Measurements from ENCODE around the gene POU2F3.
"Not testable (repeated sequence)": the region's sequence is repeated elsewhere in the genome, so short reads cannot be mapped to it uniquely, and the experiment has no call there.

Gene POU2F3

DNA sequence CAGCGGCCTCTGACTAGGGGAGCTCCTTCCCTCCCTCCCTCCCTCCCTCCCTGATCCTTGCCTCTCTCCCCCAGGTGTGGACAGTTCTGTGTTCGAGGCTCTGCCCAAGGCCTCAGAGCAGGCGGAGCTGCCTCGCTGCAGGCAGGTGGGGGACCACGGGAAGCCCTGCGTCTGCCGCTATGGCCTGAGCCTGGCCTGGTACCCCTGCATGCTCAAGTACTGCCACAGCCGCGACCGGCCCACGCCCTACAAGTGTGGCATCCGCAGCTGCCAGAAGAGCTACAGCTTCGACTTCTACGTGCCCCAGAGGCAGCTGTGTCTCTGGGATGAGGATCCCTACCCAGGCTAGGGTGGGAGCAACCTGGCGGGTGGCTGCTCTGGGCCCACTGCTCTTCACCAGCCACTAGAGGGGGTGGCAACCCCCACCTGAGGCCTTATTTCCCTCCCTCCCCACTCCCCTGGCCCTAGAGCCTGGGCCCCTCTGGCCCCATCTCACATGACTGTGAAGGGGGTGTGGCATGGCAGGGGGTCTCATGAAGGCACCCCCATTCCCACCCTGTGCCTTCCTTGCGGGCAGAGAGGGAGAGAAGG, 11.1 kb upstream of the POU2F3 start:
- no peak for DNase-seq

- DNase-seq, result no peak
These were observed 10.2 kb upstream of the POU2F3 start for GRCh38 chr11:120229451-120230424.

DNA sequence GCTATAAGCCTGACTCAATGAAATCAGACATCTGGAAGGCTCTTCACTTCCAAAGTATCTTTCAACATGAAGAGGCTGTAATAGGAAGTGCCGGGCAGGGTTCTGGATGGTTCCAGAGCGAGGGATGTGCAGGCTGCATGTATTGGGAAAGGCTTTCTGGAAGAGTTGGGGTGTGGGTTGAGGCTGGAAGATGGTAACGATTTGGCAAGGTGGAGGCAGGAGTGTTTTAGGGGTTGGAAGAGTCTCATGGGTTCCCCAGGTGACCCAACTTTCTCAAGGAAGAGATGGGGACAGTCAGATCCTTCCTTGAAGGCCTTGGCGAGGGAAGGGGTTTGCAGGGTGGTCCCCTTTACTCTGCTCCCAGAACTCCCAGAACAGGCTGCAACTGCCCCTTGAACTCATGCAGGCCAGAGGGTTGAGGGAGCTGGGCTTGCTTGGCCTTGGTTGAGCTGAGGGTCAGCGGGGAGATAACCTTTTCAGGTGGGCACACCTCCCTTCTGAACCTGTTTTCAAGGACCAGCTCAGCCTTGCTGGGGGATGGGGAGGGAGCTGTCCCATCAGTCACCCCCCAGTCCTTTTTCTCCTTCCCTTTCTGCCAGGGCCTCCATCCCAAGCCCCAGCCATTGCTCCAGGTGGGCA, 9.4 kb upstream of the POU2F3 start:
- DNase-seq, result no peak

DNA sequence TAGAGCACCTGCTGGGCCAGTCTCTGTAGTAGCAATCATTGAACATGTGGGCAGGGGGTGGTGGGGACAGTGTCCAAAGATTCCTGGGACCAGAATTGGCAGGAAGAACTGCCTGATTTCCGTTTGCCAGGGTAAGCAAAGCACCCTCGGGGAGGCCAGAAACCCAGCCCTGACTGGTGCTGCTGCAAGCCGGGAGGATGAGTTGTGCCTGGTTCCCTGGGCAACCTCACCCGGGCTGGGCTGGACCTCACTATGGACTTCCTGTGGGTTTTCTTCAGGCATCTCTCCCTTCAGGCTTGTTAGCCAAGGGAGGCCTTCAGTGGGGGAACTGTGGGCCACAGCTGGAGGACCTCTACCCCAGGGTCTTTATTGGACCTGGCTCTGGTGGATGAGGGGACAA, 8.0 kb upstream of the POU2F3 start:
- DNase-seq, result no peak

DNA sequence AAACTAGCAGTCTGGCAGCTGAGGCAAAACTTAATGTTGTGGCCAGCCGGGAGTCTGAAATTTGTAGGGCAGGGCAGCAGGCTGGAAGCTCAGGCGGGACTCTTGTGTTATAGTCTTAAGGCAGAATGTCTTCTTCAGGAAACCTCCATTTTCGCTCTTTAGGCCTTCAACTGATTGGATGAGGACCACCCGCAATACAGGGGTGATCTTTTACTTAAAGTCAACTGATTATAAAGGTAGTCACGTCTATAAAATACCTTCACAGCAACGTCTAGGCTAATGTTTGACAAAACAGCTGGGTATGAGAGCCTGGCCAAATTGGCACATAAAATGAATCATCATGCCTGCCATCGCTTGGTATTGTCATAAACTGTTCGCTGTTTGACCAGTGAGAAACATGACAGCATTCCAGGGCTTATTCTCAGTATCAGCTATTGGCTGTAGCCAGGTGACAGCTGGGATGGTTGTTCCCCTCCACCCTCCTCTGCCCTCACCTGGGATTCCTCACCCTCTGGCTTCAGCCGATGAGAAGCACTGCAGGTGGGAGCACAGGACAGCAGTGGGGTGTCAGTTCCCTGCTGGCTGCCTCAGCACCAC, 6.6 kb upstream of the POU2F3 start:
- no peak for DNase-seq

DNA sequence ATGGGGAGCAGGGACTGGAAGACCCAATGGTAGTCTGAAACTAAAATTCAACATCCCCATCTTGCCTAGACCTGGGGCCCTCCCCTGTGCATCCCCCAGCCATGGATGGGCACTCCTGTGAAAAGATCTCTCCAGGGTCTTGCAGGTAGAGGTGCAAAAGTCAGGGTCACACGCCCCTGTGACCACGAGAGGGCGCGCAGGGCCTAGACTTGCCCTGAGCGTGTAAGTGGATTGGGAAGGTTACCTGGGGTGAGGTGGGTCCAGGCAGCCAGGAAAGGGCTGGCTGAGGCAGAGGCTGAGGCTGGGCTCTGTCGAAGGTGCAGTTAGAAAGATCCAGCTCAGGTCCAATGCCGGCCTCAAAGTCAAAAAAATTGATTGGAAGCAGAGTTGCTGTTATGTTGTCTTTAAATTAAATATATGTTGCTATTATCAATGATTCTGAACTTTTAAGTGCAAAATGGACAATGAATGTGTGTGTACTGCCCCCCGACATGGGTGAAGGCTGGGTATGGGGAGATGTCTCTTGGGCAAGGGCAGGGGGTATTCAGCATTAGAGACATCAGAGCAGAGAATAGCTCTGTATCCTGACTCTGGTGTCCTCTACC, 4.8 kb upstream of the POU2F3 start:
- DNase-seq, result peak; percentile 27

- DNase-seq, result no peak
These were observed 3.5 kb upstream of the POU2F3 start for GRCh38 chr11:120236169-120237107.

DNA sequence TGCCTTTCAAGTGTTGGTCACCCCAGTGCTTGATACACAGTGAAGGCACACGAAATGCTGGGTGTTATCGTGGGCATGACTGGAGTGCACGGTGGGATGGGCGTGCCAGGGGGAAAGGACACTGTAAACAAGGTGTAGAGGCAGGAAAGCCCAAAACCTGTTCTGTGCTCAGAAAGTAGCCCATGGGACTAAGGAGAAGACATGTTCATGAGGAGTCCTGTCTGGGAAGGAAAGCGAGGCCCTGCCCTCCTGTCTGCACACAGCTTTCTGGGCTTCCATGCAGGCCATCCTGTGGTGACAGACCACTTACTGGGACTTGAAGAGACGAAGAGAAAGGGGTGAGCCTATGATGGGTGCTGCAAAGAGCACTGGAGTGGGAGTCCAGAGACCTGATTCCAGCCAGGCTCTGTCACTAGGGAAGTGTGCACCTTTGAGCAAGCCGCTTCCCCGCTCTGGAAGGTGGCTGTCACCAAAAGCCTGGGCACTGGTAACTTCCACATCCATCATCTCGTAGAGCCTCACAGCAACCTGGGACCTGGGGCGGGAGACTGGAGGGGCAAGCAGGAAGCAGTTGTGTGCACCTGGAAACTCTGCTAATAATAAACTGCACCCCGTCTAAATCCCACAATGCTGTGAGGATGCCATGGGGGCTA, 846 bp upstream of the POU2F3 start:
- no peak for DNase-seq

DNA sequence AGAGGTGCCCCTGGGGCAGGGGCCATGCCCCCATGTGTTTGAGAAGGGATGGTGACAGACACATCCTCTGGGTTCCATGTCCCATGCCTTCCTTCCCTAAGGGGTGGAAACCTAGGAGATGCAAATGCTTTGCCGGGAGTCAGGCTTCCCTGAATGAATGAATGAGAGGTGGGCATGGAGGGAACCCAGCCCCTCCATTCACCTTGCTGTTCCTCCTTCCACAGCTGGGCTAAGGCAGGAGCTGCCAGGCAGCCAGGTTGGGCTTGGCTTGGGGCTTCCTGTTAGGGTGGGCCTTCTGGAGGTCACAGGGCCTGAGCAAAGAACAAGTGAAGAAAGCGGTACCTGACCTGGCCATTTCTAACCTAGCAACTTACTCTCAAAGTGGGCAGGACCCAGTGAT, 926 bp downstream of the POU2F3 start:
- no peak for DNase-seq

DNA sequence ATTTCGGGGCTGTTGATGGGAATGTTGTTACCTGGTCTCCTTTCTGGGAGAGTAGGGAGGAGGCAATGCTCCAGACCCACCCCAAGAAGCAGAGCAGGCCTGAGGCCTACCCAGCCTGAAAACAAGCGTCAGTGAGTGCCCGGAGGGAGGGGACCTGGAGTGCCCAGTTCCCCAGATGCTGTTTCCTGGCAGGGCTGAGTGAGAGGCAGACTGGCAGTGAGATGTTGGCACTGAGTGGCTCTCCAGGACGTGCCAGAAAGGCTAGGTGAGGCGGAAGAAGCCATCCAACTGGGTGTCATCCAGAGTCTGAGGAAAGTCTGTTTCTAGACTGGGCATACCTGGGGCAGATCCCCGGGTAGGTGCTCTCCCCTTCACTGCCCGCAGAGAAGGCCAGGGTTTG, 1.3 kb downstream of the POU2F3 start:
- DNase-seq, result no peak

- DNase-seq, result no peak
These were observed 3.3 kb downstream of the POU2F3 start for GRCh38 chr11:120243221-120243620.

DNA sequence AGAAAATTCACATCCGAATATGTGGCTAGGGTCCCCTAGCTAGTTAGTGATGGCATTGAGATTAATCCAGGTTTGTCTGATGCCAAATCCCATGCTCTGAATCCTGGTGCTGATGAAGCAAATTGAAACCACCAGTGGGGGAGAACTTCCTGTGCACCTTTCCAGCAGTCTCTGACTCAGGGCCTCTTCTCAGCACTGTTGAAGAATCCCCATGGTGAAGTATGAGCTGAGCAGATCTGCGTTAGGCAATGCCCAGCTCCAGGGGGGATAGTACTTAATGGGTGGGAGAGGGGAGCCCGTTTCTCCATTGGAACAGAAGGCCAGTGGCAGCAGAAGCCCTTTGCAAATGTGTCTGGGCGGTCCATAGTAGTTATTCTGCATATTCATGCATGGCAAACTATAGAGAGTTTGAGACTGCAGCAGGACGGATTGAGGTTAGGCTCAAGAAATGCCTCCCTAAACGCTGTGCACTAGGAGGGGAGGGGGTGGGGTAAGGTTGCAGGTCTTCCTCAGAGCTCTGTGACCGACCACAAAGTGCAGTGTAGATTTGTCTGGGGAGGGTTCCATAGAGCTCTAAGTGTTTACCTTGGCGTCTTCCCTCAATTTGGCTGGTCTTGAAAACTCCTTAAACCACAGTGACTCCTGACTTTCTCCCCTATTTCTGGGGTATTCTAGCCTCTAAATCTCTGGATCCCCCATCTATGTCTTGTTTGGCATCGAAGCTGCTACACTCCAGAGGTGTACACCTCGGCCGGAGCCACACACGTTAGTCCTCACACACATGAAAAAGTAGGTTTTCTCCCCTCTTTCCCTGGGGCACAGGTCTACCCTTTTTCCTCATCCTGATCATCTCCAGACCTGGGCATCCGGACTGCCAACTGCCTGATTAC, 4.8 kb downstream of the POU2F3 start:
- DNase-seq, result no peak

- no peak for DNase-seq
These were observed 5.5 kb downstream of the POU2F3 start for GRCh38 chr11:120245434-120245833.

- DNase-seq, result no peak
These were observed 8.8 kb downstream of the POU2F3 start for GRCh38 chr11:120248551-120249278.

GRCh38 chr11:120249279-120250262, 9.6 kb downstream of the POU2F3 start:
- DNase-seq, result no peak

- DNase-seq, result not testable (repeated sequence)
These were observed 13.4 kb downstream of the POU2F3 start for GRCh38 chr11:120253377-120253776.

GRCh38 chr11:120254788-120255518, 15.0 kb downstream of the POU2F3 start:
- DNase-seq, result no peak

DNA sequence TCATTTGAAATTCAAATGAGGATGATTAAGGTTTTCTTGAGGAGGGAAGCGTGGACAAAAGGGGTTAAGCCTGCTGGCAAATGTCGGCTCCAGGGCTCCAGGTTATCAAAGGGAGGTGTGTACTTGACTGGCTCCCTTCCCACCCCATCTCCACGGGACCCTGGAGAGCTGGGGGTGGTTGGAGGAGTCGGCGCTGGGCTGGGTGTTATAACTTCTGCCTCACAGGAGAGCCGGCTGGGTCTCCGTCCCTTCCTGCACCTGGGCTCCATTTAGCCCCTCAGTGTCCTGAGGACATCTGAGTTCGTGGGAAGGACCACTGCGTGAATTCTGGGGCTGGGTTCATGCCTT, 15.6 kb downstream of the POU2F3 start:
- no peak for DNase-seq

Measured in CD4-positive, alpha-beta T cell treated with Interleukin-15 for 1 hour (primary cell).